ENCODE results near the gene CLTB.

GRCh38 chr5:176416965-176417364, 626 bp upstream of the CLTB start:
- TF ChIP-seq ZNF274 (IDR thresholded peaks at IDR 0.05; ENCODE audit: borderline replicate concordance, extremely low read depth, low read length) = no peak
- TF ChIP-seq TBP (IDR thresholded peaks at IDR 0.05; ENCODE audit: low read depth, low read length) = no peak
- TF ChIP-seq CTCF (IDR thresholded peaks at IDR 0.05; ENCODE audit: control extremely low read depth in 1 of 3, insufficient read depth in 1 of 3, low read depth in 1 of 3, low read length in 3 of 3) = no peak
- TF ChIP-seq EZH2 (IDR thresholded peaks at IDR 0.05; ENCODE audit: low read depth, low read length, severe bottlenecking) = no peak
- TF ChIP-seq CHD2 (IDR thresholded peaks at IDR 0.05; ENCODE audit: low read length) = no peak
- no peak for TF ChIP-seq POLR2A (IDR thresholded peaks at IDR 0.05; ENCODE audit: control extremely low read depth in 1 of 2, low read depth in 2 of 2, low read length in 2 of 2)
- TF ChIP-seq EP300 (IDR thresholded peaks at IDR 0.05; ENCODE audit: borderline replicate concordance in 1 of 2, low read depth in 2 of 2, low read length in 2 of 2) = no peak
- no peak for TF ChIP-seq RFX5 (IDR thresholded peaks at IDR 0.05; ENCODE audit: borderline replicate concordance, low read depth, low read length)

Data from H1 (cell line).